Activated CD4-positive, alpha-beta memory T cell treated with anti-CD3 and anti-CD28 coated beads for 36 hours (primary cell): ENCODE results near the gene ZFP36L2. TPM values are rescaled to one million over a fixed set of nuclear protein-coding genes. Genes with fewer than 3 reads are reported as not detected.

Source experiments
- CTCF ChIA-PET: fragments of 350-600 bp; sonication (Branson Sonifier 250); formaldehyde crosslinking; loops from one replicate; lab custom pipeline; 2021; ENCODE audit warnings: antibody characterized with exemption, inconsistent platforms; lab: Charles Lee
- POLR2A ChIA-PET: fragments of 350-600 bp; sonication (Branson Sonifier 250); formaldehyde crosslinking; loops from one replicate; lab custom pipeline; 2021; ENCODE audit warnings: antibody characterized with exemption; lab: Charles Lee
- DNase-seq: peaks from one replicate; pipeline ENCODE4 v3.0.0-alpha.2; 2020
- H3K27ac Mint-ChIP-seq: one replicate; pipeline ENCODE4 v1.8.0; 2021; ENCODE audit warnings: mixed read lengths
- H3K27me3 Mint-ChIP-seq: one replicate; pipeline ENCODE4 v1.8.0; 2021; ENCODE audit warnings: mixed read lengths
- H3K36me3 Mint-ChIP-seq: one replicate; pipeline ENCODE4 v1.8.0; 2021; ENCODE audit warnings: mixed read lengths
- H3K4me1 Mint-ChIP-seq: one replicate; pipeline ENCODE4 v1.8.0; 2021; ENCODE audit warnings: low read depth, mixed read lengths
- H3K4me3 Mint-ChIP-seq: one replicate; pipeline ENCODE4 v1.8.0; 2021; ENCODE audit warnings: mild to moderate bottlenecking, mixed read lengths
- H3K9me3 Mint-ChIP-seq: one replicate; pipeline ENCODE4 v1.8.0; 2021; ENCODE audit warnings: mixed read lengths
- intact Hi-C: fragments of 100-400 bp; cut with micrococcal nuclease; formaldehyde crosslinking; loops from one replicate; pipeline ENCODE4 v1.15.1; 2023
- total RNA-seq, 2 experiments: library from RNA; stranded (reverse); gene quantifications; one replicate each; pipeline ENCODE4 v1.2.3, GENCODE V29; 2021

Gene ZFP36L2
- total RNA-seq, 2 experiments from 2014 or later = 78.4 to 79.8 TPM

- no peaks in the 10 kb centered on the region for H3K27me3 Mint-ChIP-seq
- H3K36me3 Mint-ChIP-seq = peaks cover 36% of the 10 kb centered on the region
- DNase-seq = no peak
- H3K9me3 Mint-ChIP-seq = no peaks in the 10 kb centered on the region
- POLR2A ChIA-PET = interaction anchor here (1.0 to 13.4 kb wide), 8 partner anchors 8 to 418 kb away, joined by 3 to 283 read pairs (median 8); no protein-coding TSS in a partner anchor
- peaks cover 25% of the 10 kb centered on the region for H3K4me1 Mint-ChIP-seq
- CTCF ChIA-PET = interaction anchor here (1.1 to 13.7 kb wide), 23 partner anchors 9 to 382 kb away, joined by 3 to 419 read pairs (median 10); no protein-coding TSS in a partner anchor
- intact Hi-C loops = loop anchor here (2.0 kb wide), 3 partner anchors 313 to 399 kb away; no protein-coding TSS in a partner anchor
- H3K4me3 Mint-ChIP-seq = peak overlapping the region; percentile 80
- H3K27ac Mint-ChIP-seq = peak overlapping the region; percentile 86
These were observed 1.4 kb upstream of the ZFP36L2 start for GRCh38 chr2:43227830-43228281.

- peak; percentile 74 for DNase-seq
- POLR2A ChIA-PET = interaction anchor here (0.6 to 13.4 kb wide), 14 partner anchors 9 to 417 kb away, joined by 3 to 283 read pairs (median 5); partner anchors contain the start of gene THADA
- H3K9me3 Mint-ChIP-seq = no peaks in the 10 kb centered on the region
- peaks cover 42% of the 10 kb centered on the region for H3K36me3 Mint-ChIP-seq
- H3K27me3 Mint-ChIP-seq = no peaks in the 10 kb centered on the region
- intact Hi-C loops = loop anchor here (1.0 kb wide), 3 partner anchors 53 to 417 kb away; no protein-coding TSS in a partner anchor
- CTCF ChIA-PET = interaction anchor here (0.8 to 13.7 kb wide), 16 partner anchors 8 to 1169 kb away, joined by 3 to 419 read pairs (median 14); no protein-coding TSS in a partner anchor
- H3K4me1 Mint-ChIP-seq = peaks cover 27% of the 10 kb centered on the region
- peak overlapping the region; percentile 81 for H3K4me3 Mint-ChIP-seq
- peak overlapping the region; percentile 91 for H3K27ac Mint-ChIP-seq
These were observed 786 bp upstream of the ZFP36L2 start for GRCh38 chr2:43226955-43227829.

- peaks cover 53% of the 10 kb centered on the region for H3K36me3 Mint-ChIP-seq
- no peaks in the 10 kb centered on the region for H3K9me3 Mint-ChIP-seq
- ChIA-PET POLR2A (interaction anchor here (0.6 to 13.4 kb wide), 13 partner anchors 10 to 415 kb away, joined by 3 to 283 read pairs (median 6); partner anchors contain the start of gene THADA), CTCF (interaction anchor here (0.8 to 13.7 kb wide), 11 partner anchors 32 to 1167 kb away, joined by 3 to 419 read pairs (median 13); no protein-coding TSS in a partner anchor)
- H3K27ac Mint-ChIP-seq = peak overlapping the region; percentile 96
- intact Hi-C loops = loop anchor here (1.0 kb wide), 3 partner anchors 52 to 416 kb away; no protein-coding TSS in a partner anchor
- DNase-seq = peak; percentile 80
- H3K27me3 Mint-ChIP-seq = no peaks in the 10 kb centered on the region
- peak overlapping the region; percentile 94 for H3K4me3 Mint-ChIP-seq
- H3K4me1 Mint-ChIP-seq = peaks cover 38% of the 10 kb centered on the region
These were observed 433 bp downstream of the ZFP36L2 start for GRCh38 chr2:43225788-43226557.

- DNase-seq = peak; percentile 77
- Mint-ChIP-seq H3K36me3 (peaks cover 47% of the 10 kb centered on the region), H3K27me3 (no peaks in the 10 kb centered on the region), H3K27ac (peak overlapping the region; percentile 96), H3K9me3 (no peaks in the 10 kb centered on the region), H3K4me1 (peaks cover 45% of the 10 kb centered on the region), H3K4me3 (peak overlapping the region; percentile 94)
- intact Hi-C loops = no loop called here
- ChIA-PET POLR2A (interaction anchor here (0.6 to 13.4 kb wide), 9 partner anchors 30 to 371 kb away, joined by 3 to 283 read pairs (median 6); partner anchors contain the start of gene THADA), CTCF (interaction anchor here (1.1 to 13.7 kb wide), 4 partner anchors 54 to 259 kb away, joined by 3 to 269 read pairs (median 138); no protein-coding TSS in a partner anchor)
These were observed 1.2 kb downstream of the ZFP36L2 start for GRCh38 chr2:43225093-43225787.

- ChIA-PET CTCF (interaction anchor here (0.8 to 13.7 kb wide), 5 partner anchors 33 to 260 kb away, joined by 3 to 269 read pairs (median 23); no protein-coding TSS in a partner anchor), POLR2A (interaction anchor here (0.7 to 13.4 kb wide), 7 partner anchors 30 to 372 kb away, joined by 3 to 283 read pairs (median 6); partner anchors contain the start of gene THADA)
- Mint-ChIP-seq H3K27me3 (no peaks in the 10 kb centered on the region), H3K4me3 (peak overlapping the region; percentile 94), H3K36me3 (peaks cover 47% of the 10 kb centered on the region), H3K9me3 (no peaks in the 10 kb centered on the region), H3K27ac (peak overlapping the region; percentile 96), H3K4me1 (peaks cover 44% of the 10 kb centered on the region)
- intact Hi-C loops = loop anchor here (1.0 kb wide), 1 partner anchor 29 kb away; no protein-coding TSS in a partner anchor
- peak; percentile 55 for DNase-seq
These were observed 1.8 kb downstream of the ZFP36L2 start for GRCh38 chr2:43224571-43225092.

- peak; percentile 84 for DNase-seq
- H3K9me3 Mint-ChIP-seq = no peaks in the 10 kb centered on the region
- intact Hi-C loops = loop anchor here (1.0 kb wide), 1 partner anchor 29 kb away; no protein-coding TSS in a partner anchor
- H3K27ac Mint-ChIP-seq = peak overlapping the region; percentile 96
- H3K36me3 Mint-ChIP-seq = peaks cover 45% of the 10 kb centered on the region
- ChIA-PET POLR2A (interaction anchor here (1.3 to 13.4 kb wide), 6 partner anchors 29 to 372 kb away, joined by 3 to 283 read pairs (median 7); partner anchors contain the start of gene THADA), CTCF (interaction anchor here (0.8 to 13.7 kb wide), 4 partner anchors 33 to 260 kb away, joined by 3 to 269 read pairs (median 138); no protein-coding TSS in a partner anchor)
- H3K4me3 Mint-ChIP-seq = peak overlapping the region; percentile 94
- H3K4me1 Mint-ChIP-seq = peaks cover 43% of the 10 kb centered on the region
- H3K27me3 Mint-ChIP-seq = no peaks in the 10 kb centered on the region
These were observed 2.3 kb downstream of the ZFP36L2 start for GRCh38 chr2:43224131-43224570.

GRCh38 chr2:43223521-43224001, 2.8 kb downstream of the ZFP36L2 start:
- DNase-seq = no peak
- no peaks in the 10 kb centered on the region for H3K9me3 Mint-ChIP-seq
- H3K4me3 Mint-ChIP-seq = peak overlapping the region; percentile 94
- H3K27me3 Mint-ChIP-seq = no peaks in the 10 kb centered on the region
- CTCF ChIA-PET = interaction anchor here (0.6 to 13.7 kb wide), 6 partner anchors 52 to 353 kb away, joined by 3 to 269 read pairs (median 14); no protein-coding TSS in a partner anchor
- peak overlapping the region; percentile 96 for H3K27ac Mint-ChIP-seq
- peaks cover 45% of the 10 kb centered on the region for H3K36me3 Mint-ChIP-seq
- peaks cover 42% of the 10 kb centered on the region for H3K4me1 Mint-ChIP-seq
- POLR2A ChIA-PET = interaction anchor here (0.6 to 13.4 kb wide), 6 partner anchors 29 to 373 kb away, joined by 4 to 283 read pairs (median 7); partner anchors contain the start of gene THADA
- intact Hi-C loops = loop anchor here (1.0 kb wide), 1 partner anchor 28 kb away; no protein-coding TSS in a partner anchor

GRCh38 chr2:43222475-43223309, 3.7 kb downstream of the ZFP36L2 start:
- H3K36me3 Mint-ChIP-seq = peaks cover 45% of the 10 kb centered on the region
- H3K9me3 Mint-ChIP-seq = no peaks in the 10 kb centered on the region
- CTCF ChIA-PET = interaction anchor here (0.6 to 13.7 kb wide), 10 partner anchors 28 to 354 kb away, joined by 3 to 269 read pairs (median 5); no protein-coding TSS in a partner anchor
- H3K27me3 Mint-ChIP-seq = no peaks in the 10 kb centered on the region
- DNase-seq = no peak
- peak overlapping the region; percentile 95 for H3K27ac Mint-ChIP-seq
- POLR2A ChIA-PET = interaction anchor here (0.5 to 13.4 kb wide), 8 partner anchors 28 to 318 kb away, joined by 3 to 283 read pairs (median 6); no protein-coding TSS in a partner anchor
- H3K4me3 Mint-ChIP-seq = peak overlapping the region; percentile 88
- intact Hi-C loops = no loop called here
- H3K4me1 Mint-ChIP-seq = peaks cover 40% of the 10 kb centered on the region
